ENCODE results near the gene TMEM165. TPM values are rescaled to one million over a fixed set of nuclear protein-coding genes. Genes with fewer than 3 reads are reported as not detected.
"Not testable (repeated sequence)": the region's sequence is repeated elsewhere in the genome, so short reads cannot be mapped to it uniquely, and the experiment has no call there.

TMEM165 gene
- total RNA-seq, 4 donors from 2014 or later, result 175 to 226 (median 189) TPM

- Histone ChIP-seq H3K36me3 (peaks cover 0 to 2% of the 10 kb centered on the region in 2 donors), H3K27me3 (no peaks in the 10 kb centered on the region), H3K27ac (no peak overlapping the region), H3K9me3 (no peaks in the 10 kb centered on the region), H3K4me3 (replicated peaks in 1 of 3) (no peak overlapping the region), H3K4me1 (no peaks in the 10 kb centered on the region)
- no peak for TF ChIP-seq POLR2A (IDR thresholded peaks at IDR 0.05)
- TF ChIP-seq CTCF (IDR thresholded peaks at IDR 0.05), result no peak
- intact Hi-C loops (cut with DNase I), result no loop called here
- no peak for DNase-seq
- WGBS, 2 donors, result 77 to 78% methylated on average over 6 of the region's 6 CpGs
These were observed 40.2 kb upstream of the TMEM165 start for GRCh38 chr4:55355555-55355954.

GRCh38 chr4:55356991-55357461, 38.7 kb upstream of the TMEM165 start:
- 86 to 91% methylated on average over 5 of the region's 5 CpGs for WGBS, 2 donors
- no peaks in the 10 kb centered on the region for H3K4me1 ChIP-seq
- H3K27ac ChIP-seq, result no peak overlapping the region
- no peaks in the 10 kb centered on the region for H3K27me3 ChIP-seq
- no peaks in the 10 kb centered on the region for H3K9me3 ChIP-seq
- intact Hi-C loops (cut with DNase I), result no loop called here
- DNase-seq, result no peak
- TF ChIP-seq CTCF (IDR thresholded peaks at IDR 0.05) (no peak), POLR2A (IDR thresholded peaks at IDR 0.05) (no peak)
- no peak overlapping the region for H3K4me3 ChIP-seq (replicated peaks in 1 of 3)
- peaks cover 0 to 2% of the 10 kb centered on the region in 2 donors for H3K36me3 ChIP-seq

- TF ChIP-seq POLR2A (IDR thresholded peaks at IDR 0.05) (no peak), CTCF (IDR thresholded peaks at IDR 0.05) (no peak)
- peaks cover 0 to 2% of the 10 kb centered on the region in 2 donors for H3K36me3 ChIP-seq
- no peaks in the 10 kb centered on the region for H3K4me1 ChIP-seq
- no peak overlapping the region for H3K4me3 ChIP-seq (replicated peaks in 1 of 3)
- intact Hi-C loops (cut with DNase I), result no loop called here
- H3K27me3 ChIP-seq, result no peaks in the 10 kb centered on the region
- no peak overlapping the region for H3K27ac ChIP-seq
- no peaks in the 10 kb centered on the region for H3K9me3 ChIP-seq
- WGBS, 2 donors, result 95 to 97% methylated on average over 2 of the region's 2 CpGs
- DNase-seq, result no peak
These were observed 37.5 kb upstream of the TMEM165 start for GRCh38 chr4:55358246-55358645.

- Histone ChIP-seq H3K4me1 (no peaks in the 10 kb centered on the region), H3K27me3 (no peaks in the 10 kb centered on the region), H3K36me3 (peaks cover 0 to 2% of the 10 kb centered on the region in 2 donors), H3K9me3 (no peaks in the 10 kb centered on the region), H3K4me3 (replicated peaks in 1 of 3) (no peak overlapping the region), H3K27ac (no peak overlapping the region)
- no peak for TF ChIP-seq POLR2A (IDR thresholded peaks at IDR 0.05)
- no peak for TF ChIP-seq CTCF (IDR thresholded peaks at IDR 0.05)
- intact Hi-C loops (cut with DNase I), result no loop called here
- no peak for DNase-seq
- WGBS, 2 donors, result 61 to 76% methylated on average over 2 of the region's 2 CpGs
These were observed 37.1 kb upstream of the TMEM165 start for GRCh38 chr4:55358668-55359067.

- Histone ChIP-seq H3K27ac (no peak overlapping the region), H3K9me3 (no peaks in the 10 kb centered on the region), H3K36me3 (no peaks in the 10 kb centered on the region), H3K4me3 (replicated peaks in 1 of 3) (no peak overlapping the region), H3K27me3 (no peaks in the 10 kb centered on the region), H3K4me1 (no peaks in the 10 kb centered on the region)
- TF ChIP-seq CTCF (IDR thresholded peaks at IDR 0.05), result no peak
- no peak for TF ChIP-seq POLR2A (IDR thresholded peaks at IDR 0.05)
- 75 to 81% methylated on average over 8 of the region's 8 CpGs for WGBS, 2 donors
- DNase-seq, result no peak
- intact Hi-C loops (cut with DNase I), result no loop called here
These were observed 36.3 kb upstream of the TMEM165 start for GRCh38 chr4:55359397-55359916.

GRCh38 chr4:55362938-55363337, 32.8 kb upstream of the TMEM165 start:
- peak overlapping the region in 1 of 3 donors; percentile 27 for H3K27ac ChIP-seq
- H3K27me3 ChIP-seq; H3K36me3 ChIP-seq; intact Hi-C loops (cut with DNase I); H3K4me3 ChIP-seq (replicated peaks in 1 of 3); DNase-seq; H3K4me1 ChIP-seq; H3K9me3 ChIP-seq: not testable (repeated sequence)
- WGBS, 2 donors, result 94 to 98% methylated on average over 9 of the region's 9 CpGs
